Duodenal mucosa (tissue), 2 donors: ENCODE measurements around the gene ZNF280A.

Experiments
- H3K27ac ChIP-seq: one replicate; pipeline ENCODE4 v1.7.0; 2013; ENCODE audit warnings: low read depth, low read length
- H3K27me3 ChIP-seq, 2 donors: one replicate each; pipeline ENCODE4 v1.7.0; 2013; ENCODE audit warnings: low read length in 2 of 2, control low read depth in 1 of 2; ENCODE audit not compliant: insufficient read depth in 2 of 2, control insufficient read depth in 1 of 2
- H3K36me3 ChIP-seq, 2 donors: one replicate each; pipeline ENCODE4 v1.7.0; 2013; ENCODE audit warnings: low read length in 2 of 2, control low read depth in 1 of 2; ENCODE audit not compliant: insufficient read depth in 2 of 2, control insufficient read depth in 1 of 2
- H3K4me1 ChIP-seq, 2 donors: one replicate each; pipeline ENCODE4 v1.7.0; 2013; ENCODE audit warnings: low read length in 2 of 2, control low read depth in 1 of 2; ENCODE audit not compliant: insufficient read depth in 2 of 2, control insufficient read depth in 1 of 2
- H3K4me3 ChIP-seq, 2 donors: one replicate each; pipeline ENCODE4 v1.7.0; 2013; ENCODE audit warnings: low read length in 2 of 2, low read depth in 1 of 2
- H3K9ac ChIP-seq, 2 donors: one replicate each; pipeline ENCODE4 v1.7.0; 2013; ENCODE audit warnings: low read length in 2 of 2, low read depth in 1 of 2
- H3K9me3 ChIP-seq, 2 donors: one replicate each; pipeline ENCODE4 v1.7.0; 2013; ENCODE audit warnings: low read length in 2 of 2, control low read depth in 1 of 2; ENCODE audit not compliant: control insufficient read depth in 1 of 2

ZNF280A gene

DNA sequence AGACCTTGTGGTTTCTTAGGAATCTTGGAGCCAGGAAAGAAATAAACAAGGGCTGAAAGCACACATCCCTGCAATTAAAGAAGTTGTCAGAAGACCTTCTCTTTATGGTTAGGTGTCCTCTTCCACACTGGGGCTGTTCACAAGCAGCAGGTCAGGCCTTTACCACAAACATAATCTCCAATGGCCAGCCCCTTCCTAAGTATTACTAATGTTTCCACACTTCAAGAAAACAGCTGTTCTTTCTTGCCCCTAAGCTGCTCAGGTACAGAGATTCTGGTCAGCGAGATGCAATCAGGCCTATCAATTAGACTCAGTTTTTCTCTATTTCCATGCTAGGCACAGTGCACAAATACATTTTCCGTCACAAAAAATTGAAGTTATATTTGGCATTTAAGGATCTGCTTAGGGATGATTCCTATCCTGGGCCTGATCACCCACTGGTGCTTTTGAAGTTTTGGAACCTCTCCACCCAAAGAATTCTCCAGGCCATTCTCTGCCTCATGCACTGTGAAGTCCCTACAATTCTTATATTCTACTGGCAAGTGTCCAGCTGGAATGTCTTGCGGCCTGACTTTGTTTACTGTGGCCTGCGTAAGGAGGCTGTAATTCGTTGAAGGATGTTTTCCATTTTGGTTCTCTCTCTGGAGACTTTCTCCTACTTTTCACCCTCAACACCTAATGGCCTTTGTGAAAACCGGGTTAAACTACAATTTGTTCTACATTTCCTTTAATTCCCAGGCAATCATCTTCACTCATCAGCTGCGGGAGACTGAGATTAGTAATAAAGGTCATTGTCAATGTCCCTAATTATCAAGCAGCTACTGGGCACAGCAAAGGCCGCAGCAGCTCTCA, 33.9 kb upstream of the ZNF280A start:
- Histone ChIP-seq H3K27ac (no peak overlapping the region), H3K4me3 (no peak overlapping the region), H3K9ac (no peak overlapping the region), H3K27me3 (peaks cover 0 to 5% of the 10 kb centered on the region in 2 donors), H3K4me1 (no peaks in the 10 kb centered on the region), H3K9me3 (no peaks in the 10 kb centered on the region), H3K36me3 (no peaks in the 10 kb centered on the region)

DNA sequence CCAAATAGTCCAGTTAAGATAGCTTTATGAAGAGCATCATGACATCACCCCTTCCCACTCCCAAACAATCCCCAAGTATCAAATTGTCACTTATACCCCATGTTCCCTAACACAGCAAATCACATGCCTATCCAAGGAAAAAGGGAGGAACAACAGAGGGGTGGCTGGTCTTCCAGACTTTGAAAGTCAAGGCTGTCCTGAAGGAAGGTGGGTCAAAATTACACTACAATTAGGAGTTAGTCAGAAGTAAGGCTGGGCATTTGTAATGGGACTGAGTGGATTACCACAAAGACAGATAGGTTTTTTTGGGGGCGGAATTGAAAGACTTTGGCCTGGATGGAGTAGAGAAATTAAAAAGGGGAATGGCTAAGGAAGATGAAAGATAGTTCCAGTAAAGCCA, 33.1 kb upstream of the ZNF280A start:
- Histone ChIP-seq H3K9me3 (no peaks in the 10 kb centered on the region), H3K36me3 (no peaks in the 10 kb centered on the region), H3K27ac (no peak overlapping the region), H3K4me3 (no peak overlapping the region), H3K4me1 (no peaks in the 10 kb centered on the region), H3K9ac (no peak overlapping the region), H3K27me3 (peaks cover 4 to 5% of the 10 kb centered on the region in 2 donors)

DNA sequence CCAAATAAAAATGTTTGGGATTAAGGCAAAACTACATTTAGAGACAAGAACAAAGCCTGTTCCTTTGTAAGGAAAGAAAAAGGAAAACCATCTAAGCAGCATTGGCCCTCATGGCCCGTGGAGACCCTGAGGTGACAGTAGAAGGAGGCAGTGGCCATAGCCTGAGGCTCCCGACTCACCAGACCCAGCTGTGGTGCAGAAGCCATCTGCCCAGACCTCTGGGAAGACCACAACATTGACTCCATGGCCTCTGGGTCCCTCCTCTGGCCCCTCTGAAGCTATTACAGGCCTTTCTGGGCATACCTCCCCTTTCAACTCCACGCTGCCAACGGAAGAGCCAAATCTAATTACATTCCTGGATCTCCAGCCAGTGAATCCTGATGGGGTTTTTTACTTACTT, 32.6 kb upstream of the ZNF280A start:
- Histone ChIP-seq H3K9me3 (no peaks in the 10 kb centered on the region), H3K36me3 (no peaks in the 10 kb centered on the region), H3K27me3 (peaks cover 5 to 6% of the 10 kb centered on the region in 2 donors), H3K27ac (no peak overlapping the region), H3K4me3 (no peak overlapping the region), H3K9ac (no peak overlapping the region), H3K4me1 (no peaks in the 10 kb centered on the region)

DNA sequence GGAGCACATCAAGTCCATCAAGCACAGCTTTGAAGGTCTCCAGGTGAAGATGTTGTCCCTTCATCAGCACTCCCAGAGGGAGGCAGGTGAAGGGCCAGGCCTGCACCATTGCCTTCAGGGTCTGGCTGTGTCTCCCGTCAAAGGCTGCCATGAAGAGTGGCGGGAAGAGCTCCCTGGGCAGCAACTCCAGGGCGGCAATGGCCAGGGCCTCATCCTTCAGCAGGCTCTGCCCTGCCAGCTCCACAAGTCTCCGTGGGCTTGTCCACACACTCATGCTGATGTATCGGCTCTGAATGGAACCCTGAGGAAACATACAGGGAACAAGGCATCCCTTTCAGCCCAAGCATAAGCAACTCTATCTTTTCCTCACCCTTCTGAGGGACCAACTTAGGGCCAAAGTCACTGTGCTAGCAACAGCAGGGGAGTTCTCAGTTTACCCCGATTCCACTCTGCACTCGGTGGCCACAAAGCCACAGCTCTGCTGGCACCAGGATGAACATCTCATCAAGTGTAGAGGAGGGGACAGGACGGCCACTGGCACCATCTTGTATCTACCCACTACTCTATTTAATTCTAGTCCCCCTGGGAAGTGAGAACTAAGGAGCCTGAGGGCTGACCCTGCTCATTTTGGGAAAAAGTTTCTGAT, 30.8 kb upstream of the ZNF280A start:
- Histone ChIP-seq H3K4me3 (no peak overlapping the region), H3K9me3 (no peaks in the 10 kb centered on the region), H3K9ac (no peak overlapping the region), H3K27ac (no peak overlapping the region), H3K4me1 (no peaks in the 10 kb centered on the region), H3K36me3 (no peaks in the 10 kb centered on the region), H3K27me3 (peaks cover 5 to 6% of the 10 kb centered on the region in 2 donors)

- H3K4me1 ChIP-seq, result no peaks in the 10 kb centered on the region
- H3K9ac ChIP-seq, result no peak overlapping the region
- H3K36me3 ChIP-seq, result no peaks in the 10 kb centered on the region
- H3K27me3 ChIP-seq, result peaks cover 5 to 6% of the 10 kb centered on the region in 2 donors
- H3K9me3 ChIP-seq, result no peaks in the 10 kb centered on the region
- no peak overlapping the region for H3K4me3 ChIP-seq
- no peak overlapping the region for H3K27ac ChIP-seq
Measured at GRCh38 chr22:22548910-22549309, 28.8 kb upstream of the ZNF280A start.

GRCh38 chr22:22548317-22548716, 28.2 kb upstream of the ZNF280A start:
- Histone ChIP-seq H3K27ac (no peak overlapping the region), H3K9me3 (no peaks in the 10 kb centered on the region), H3K4me1 (no peaks in the 10 kb centered on the region), H3K27me3 (peaks cover 5 to 6% of the 10 kb centered on the region in 2 donors), H3K36me3 (no peaks in the 10 kb centered on the region), H3K4me3 (no peak overlapping the region), H3K9ac (no peak overlapping the region)

GRCh38 chr22:22547692-22548300, 27.7 kb upstream of the ZNF280A start:
- H3K36me3 ChIP-seq, result no peaks in the 10 kb centered on the region
- H3K4me3 ChIP-seq, result no peak overlapping the region
- no peak overlapping the region for H3K9ac ChIP-seq

DNA sequence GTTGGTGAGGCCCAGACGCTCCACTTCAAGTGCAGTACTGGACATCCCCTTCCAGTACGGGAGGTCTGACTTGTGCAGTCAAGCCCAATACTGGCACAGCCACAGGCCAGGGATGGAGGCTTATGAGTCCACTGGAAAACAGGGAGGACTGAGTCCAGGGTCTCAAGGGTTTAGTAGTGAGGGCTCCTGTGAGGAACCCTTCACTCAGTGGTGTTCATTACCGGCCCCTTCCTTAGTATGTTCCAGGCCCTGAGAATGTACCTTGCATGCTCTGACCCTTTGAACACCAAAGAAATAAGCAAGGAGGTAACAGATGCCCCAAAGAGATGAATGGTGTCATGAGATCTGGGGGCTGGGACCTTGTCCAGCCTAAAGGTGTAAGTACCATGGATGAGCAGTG, 27.2 kb upstream of the ZNF280A start:
- no peaks in the 10 kb centered on the region for H3K9me3 ChIP-seq
- H3K27me3 ChIP-seq, result peaks cover 5 to 6% of the 10 kb centered on the region in 2 donors
- H3K4me1 ChIP-seq, result no peaks in the 10 kb centered on the region
- H3K4me3 ChIP-seq, result no peak overlapping the region
- H3K27ac ChIP-seq, result no peak overlapping the region
- H3K36me3 ChIP-seq, result no peaks in the 10 kb centered on the region
- H3K9ac ChIP-seq, result no peak overlapping the region

More at GRCh38 chr22:22547692-22548300, 27.7 kb upstream of the ZNF280A start:
- Histone ChIP-seq H3K27me3 (peaks cover 5 to 6% of the 10 kb centered on the region in 2 donors), H3K9me3 (no peaks in the 10 kb centered on the region), H3K4me1 (no peaks in the 10 kb centered on the region), H3K27ac (no peak overlapping the region)

GRCh38 chr22:22546490-22546889, 26.4 kb upstream of the ZNF280A start:
- Histone ChIP-seq H3K27me3 (peaks cover 5 to 6% of the 10 kb centered on the region in 2 donors), H3K4me3 (no peak overlapping the region), H3K27ac (no peak overlapping the region), H3K9ac (no peak overlapping the region), H3K9me3 (no peaks in the 10 kb centered on the region), H3K4me1 (no peaks in the 10 kb centered on the region), H3K36me3 (no peaks in the 10 kb centered on the region)

- Histone ChIP-seq H3K27ac (no peak overlapping the region), H3K9ac (no peak overlapping the region), H3K27me3 (peaks cover 5 to 6% of the 10 kb centered on the region in 2 donors), H3K4me3 (no peak overlapping the region), H3K9me3 (no peaks in the 10 kb centered on the region), H3K4me1 (no peaks in the 10 kb centered on the region), H3K36me3 (no peaks in the 10 kb centered on the region)
Measured at GRCh38 chr22:22545084-22545483, 25.0 kb upstream of the ZNF280A start.
